IMR-90 (cell line): ENCODE results near the gene HTR3E.

ENCODE experiments used
- POLR2A ChIP-seq: IDR thresholded peaks from 2 replicates; pipeline ENCODE4 v1.6.1; 2012; ENCODE audit warnings: mild to moderate bottlenecking, low read depth, low read length
- RAD21 ChIP-seq: IDR thresholded peaks from 2 replicates; pipeline ENCODE4 v1.6.1; 2012; ENCODE audit warnings: low read length, improper control_type of control experiment
- SMC3 ChIP-seq: fragments of 150-350 bp; IDR thresholded peaks from 2 replicates; pipeline ENCODE4 v1.6.1; 2016; ENCODE audit warnings: low read depth, mild to moderate bottlenecking, antibody characterized with exemption, low read length, moderate library complexity
- TF ChIP-seq, protein P1 (sequence below): fragments of 150-350 bp; IDR thresholded peaks from 2 replicates; pipeline ENCODE4 v1.6.1; 2017; ENCODE audit warnings: mild to moderate bottlenecking, antibody characterized with exemption, low read length, low read depth
- TF ChIP-seq, protein P2 (sequence below): conservative IDR thresholded peaks from 2 replicates; pipeline ENCODE4 v1.5.1; 2012; ENCODE audit warnings: mild to moderate bottlenecking, low read depth, low read length, improper control_type of control experiment
- TF ChIP-seq, protein P3 (sequence below): fragments of 150-350 bp; IDR thresholded peaks from 2 replicates; pipeline ENCODE4 v1.6.1; 2016; ENCODE audit warnings: low read depth, mild to moderate bottlenecking, low read length, moderate library complexity, borderline replicate concordance

DNA sequence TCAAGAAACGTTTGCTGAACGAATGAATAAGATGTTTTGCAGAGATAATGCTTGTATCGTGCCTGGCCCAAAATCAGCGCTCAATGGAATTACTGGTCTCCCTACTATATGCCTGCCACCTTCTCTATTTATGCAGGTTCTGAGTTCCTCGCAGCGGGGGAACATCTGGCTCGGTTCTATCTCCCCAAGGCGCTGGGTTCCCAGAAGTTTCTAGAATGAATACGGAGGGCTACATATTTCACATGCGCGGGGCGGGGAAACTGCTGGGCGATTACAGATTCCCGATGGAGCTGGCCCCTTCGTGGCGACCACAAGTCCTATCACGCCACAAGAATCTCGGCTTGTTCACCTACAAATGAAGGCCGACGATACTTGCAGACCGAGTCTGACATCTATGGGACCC lies 37.9 kb downstream of the HTR3E start:
- TF ChIP-seq, protein P1, sequence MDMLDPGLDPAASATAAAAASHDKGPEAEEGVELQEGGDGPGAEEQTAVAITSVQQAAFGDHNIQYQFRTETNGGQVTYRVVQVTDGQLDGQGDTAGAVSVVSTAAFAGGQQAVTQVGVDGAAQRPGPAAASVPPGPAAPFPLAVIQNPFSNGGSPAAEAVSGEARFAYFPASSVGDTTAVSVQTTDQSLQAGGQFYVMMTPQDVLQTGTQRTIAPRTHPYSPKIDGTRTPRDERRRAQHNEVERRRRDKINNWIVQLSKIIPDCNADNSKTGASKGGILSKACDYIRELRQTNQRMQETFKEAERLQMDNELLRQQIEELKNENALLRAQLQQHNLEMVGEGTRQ = no peak
- TF ChIP-seq, protein P2, sequence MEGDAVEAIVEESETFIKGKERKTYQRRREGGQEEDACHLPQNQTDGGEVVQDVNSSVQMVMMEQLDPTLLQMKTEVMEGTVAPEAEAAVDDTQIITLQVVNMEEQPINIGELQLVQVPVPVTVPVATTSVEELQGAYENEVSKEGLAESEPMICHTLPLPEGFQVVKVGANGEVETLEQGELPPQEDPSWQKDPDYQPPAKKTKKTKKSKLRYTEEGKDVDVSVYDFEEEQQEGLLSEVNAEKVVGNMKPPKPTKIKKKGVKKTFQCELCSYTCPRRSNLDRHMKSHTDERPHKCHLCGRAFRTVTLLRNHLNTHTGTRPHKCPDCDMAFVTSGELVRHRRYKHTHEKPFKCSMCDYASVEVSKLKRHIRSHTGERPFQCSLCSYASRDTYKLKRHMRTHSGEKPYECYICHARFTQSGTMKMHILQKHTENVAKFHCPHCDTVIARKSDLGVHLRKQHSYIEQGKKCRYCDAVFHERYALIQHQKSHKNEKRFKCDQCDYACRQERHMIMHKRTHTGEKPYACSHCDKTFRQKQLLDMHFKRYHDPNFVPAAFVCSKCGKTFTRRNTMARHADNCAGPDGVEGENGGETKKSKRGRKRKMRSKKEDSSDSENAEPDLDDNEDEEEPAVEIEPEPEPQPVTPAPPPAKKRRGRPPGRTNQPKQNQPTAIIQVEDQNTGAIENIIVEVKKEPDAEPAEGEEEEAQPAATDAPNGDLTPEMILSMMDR = no peak
- TF ChIP-seq SMC3 (no peak), RAD21 (no peak), POLR2A (no peak)
- TF ChIP-seq, protein P3, sequence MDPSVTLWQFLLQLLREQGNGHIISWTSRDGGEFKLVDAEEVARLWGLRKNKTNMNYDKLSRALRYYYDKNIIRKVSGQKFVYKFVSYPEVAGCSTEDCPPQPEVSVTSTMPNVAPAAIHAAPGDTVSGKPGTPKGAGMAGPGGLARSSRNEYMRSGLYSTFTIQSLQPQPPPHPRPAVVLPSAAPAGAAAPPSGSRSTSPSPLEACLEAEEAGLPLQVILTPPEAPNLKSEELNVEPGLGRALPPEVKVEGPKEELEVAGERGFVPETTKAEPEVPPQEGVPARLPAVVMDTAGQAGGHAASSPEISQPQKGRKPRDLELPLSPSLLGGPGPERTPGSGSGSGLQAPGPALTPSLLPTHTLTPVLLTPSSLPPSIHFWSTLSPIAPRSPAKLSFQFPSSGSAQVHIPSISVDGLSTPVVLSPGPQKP = no peak
